Mesenchymal stem cell (in vitro differentiated cells and primary cell): ENCODE results near the gene SLC7A10.

Experiments used
- DNase-seq: peaks from one replicate; pipeline ENCODE4 v3.0.0-alpha.2; 2013
- H2AFZ ChIP-seq: one replicate; pipeline ENCODE4 v1.6.1; 2013; ENCODE audit warnings: low read depth, mild to moderate bottlenecking, control low read depth, inconsistent platforms, low read length, moderate library complexity
- H2AK5ac ChIP-seq: 2 replicates; pipeline ENCODE4 v1.6.1; 2013; ENCODE audit warnings: low read length, moderate library complexity, mild to moderate bottlenecking, inconsistent platforms; ENCODE audit not compliant: severe bottlenecking
- H2BK120ac ChIP-seq: one replicate; pipeline ENCODE4 v1.6.1; 2013; ENCODE audit warnings: low read depth, mild to moderate bottlenecking, inconsistent platforms, low read length, moderate library complexity
- H2BK12ac ChIP-seq, 2 experiments: one replicate each; pipeline ENCODE4 v1.6.1; 2013; ENCODE audit warnings: inconsistent platforms in 2 of 2, low read length in 2 of 2, mild to moderate bottlenecking in 2 of 2, moderate library complexity in 2 of 2, control low read depth in 1 of 2
- H2BK15ac ChIP-seq: one replicate; pipeline ENCODE4 v1.6.1; 2013; ENCODE audit warnings: mild to moderate bottlenecking, low read depth, inconsistent platforms; ENCODE audit not compliant: poor library complexity, severe bottlenecking
- H2BK5ac ChIP-seq: 2 replicates; pipeline ENCODE4 v1.6.1; 2013; ENCODE audit warnings: low read depth, mild to moderate bottlenecking, low read length, control low read depth, inconsistent platforms; ENCODE audit not compliant: poor library complexity, severe bottlenecking
- H3K14ac ChIP-seq, 2 experiments: one replicate each; pipeline ENCODE4 v1.6.1; 2013; ENCODE audit warnings: inconsistent platforms in 2 of 2, low read length in 2 of 2, control low read depth in 1 of 2, mild to moderate bottlenecking in 1 of 2, moderate library complexity in 1 of 2
- H3K18ac ChIP-seq, 2 experiments: one replicate each; pipeline ENCODE4 v1.6.1; 2013; ENCODE audit warnings: inconsistent platforms in 2 of 2, low read length in 2 of 2, control low read depth in 1 of 2, low read depth in 1 of 2, mild to moderate bottlenecking in 1 of 2
- H3K23ac ChIP-seq, 2 experiments: one replicate each; pipeline ENCODE4 v1.6.1; 2013; ENCODE audit warnings: inconsistent platforms in 2 of 2, low read length in 2 of 2, mild to moderate bottlenecking in 2 of 2, moderate library complexity in 2 of 2, control low read depth in 1 of 2
- H3K27ac ChIP-seq: 2 replicates; pipeline ENCODE4 v1.5.1; 2013; ENCODE audit warnings: mild to moderate bottlenecking, moderate library complexity, low read length, control low read depth, inconsistent platforms; ENCODE audit not compliant: poor library complexity, severe bottlenecking
- H3K27me3 ChIP-seq, 2 experiments: 2 replicates each; pipeline versions ENCODE4 v1.6.1 to v1.7.0; 2013; ENCODE audit warnings: low read length in 2 of 2, mild to moderate bottlenecking in 2 of 2, moderate library complexity in 2 of 2, control low read depth in 1 of 2, inconsistent platforms in 1 of 2; ENCODE audit not compliant: control insufficient read depth in 1 of 2, insufficient read depth in 1 of 2
- H3K36me3 ChIP-seq, 2 experiments: 2 replicates each; pipeline versions ENCODE4 v1.6.1 to v1.7.0; 2013; ENCODE audit warnings: low read length in 2 of 2, control low read depth in 1 of 2, inconsistent platforms in 1 of 2, low read depth in 1 of 2, mild to moderate bottlenecking in 1 of 2; ENCODE audit not compliant: insufficient read depth in 2 of 2, control insufficient read depth in 1 of 2
- H3K4ac ChIP-seq, 2 experiments: one replicate each; pipeline ENCODE4 v1.6.1; 2013; ENCODE audit warnings: inconsistent platforms in 2 of 2, low read length in 2 of 2, mild to moderate bottlenecking in 2 of 2, moderate library complexity in 2 of 2, control low read depth in 1 of 2, low read depth in 1 of 2
- H3K4me1 ChIP-seq: 2 replicates; pipeline ENCODE4 v1.6.1; 2013; ENCODE audit warnings: low read depth, low read length, control low read depth; ENCODE audit not compliant: control insufficient read depth, insufficient read depth
- H3K4me2 ChIP-seq: 2 replicates; pipeline ENCODE4 v1.6.1; 2013; ENCODE audit warnings: low read length, mild to moderate bottlenecking, inconsistent platforms; ENCODE audit not compliant: poor library complexity, severe bottlenecking
- H3K4me3 ChIP-seq, 2 experiments: 2 replicates each; pipeline versions ENCODE4 v1.5.1 to v1.7.0; 2013; ENCODE audit warnings: low read length in 2 of 2, mild to moderate bottlenecking in 2 of 2, control low read depth in 1 of 2, low read depth in 1 of 2; ENCODE audit not compliant: insufficient read depth in 1 of 2
- H3K79me1 ChIP-seq: replicated peaks from 2 replicates; pipeline ENCODE4 v1.6.1; 2013; ENCODE audit warnings: mild to moderate bottlenecking, control low read depth, low read length, inconsistent platforms; ENCODE audit not compliant: poor library complexity, severe bottlenecking
- H3K9ac ChIP-seq: 2 replicates; pipeline ENCODE4 v1.7.0; 2013; ENCODE audit warnings: mild to moderate bottlenecking, low read length, moderate library complexity
- H3K9me3 ChIP-seq: 2 replicates; pipeline ENCODE4 v1.7.0; 2013; ENCODE audit warnings: mild to moderate bottlenecking, low read length; ENCODE audit not compliant: control insufficient read depth
- H4K8ac ChIP-seq: one replicate; pipeline ENCODE4 v1.6.1; 2013; ENCODE audit warnings: inconsistent platforms, mild to moderate bottlenecking, low read length, moderate library complexity
- H4K91ac ChIP-seq: one replicate; pipeline ENCODE4 v1.6.1; 2013; ENCODE audit warnings: mild to moderate bottlenecking, low read length, inconsistent platforms
- WGBS: methylation state at CpG from one replicate; pipeline ENCODE4 v1.1.7; 2013; ENCODE audit warnings: mixed read lengths; 5-methylcytosine and 5-hydroxymethylcytosine counted together

The SLC7A10 gene

DNA sequence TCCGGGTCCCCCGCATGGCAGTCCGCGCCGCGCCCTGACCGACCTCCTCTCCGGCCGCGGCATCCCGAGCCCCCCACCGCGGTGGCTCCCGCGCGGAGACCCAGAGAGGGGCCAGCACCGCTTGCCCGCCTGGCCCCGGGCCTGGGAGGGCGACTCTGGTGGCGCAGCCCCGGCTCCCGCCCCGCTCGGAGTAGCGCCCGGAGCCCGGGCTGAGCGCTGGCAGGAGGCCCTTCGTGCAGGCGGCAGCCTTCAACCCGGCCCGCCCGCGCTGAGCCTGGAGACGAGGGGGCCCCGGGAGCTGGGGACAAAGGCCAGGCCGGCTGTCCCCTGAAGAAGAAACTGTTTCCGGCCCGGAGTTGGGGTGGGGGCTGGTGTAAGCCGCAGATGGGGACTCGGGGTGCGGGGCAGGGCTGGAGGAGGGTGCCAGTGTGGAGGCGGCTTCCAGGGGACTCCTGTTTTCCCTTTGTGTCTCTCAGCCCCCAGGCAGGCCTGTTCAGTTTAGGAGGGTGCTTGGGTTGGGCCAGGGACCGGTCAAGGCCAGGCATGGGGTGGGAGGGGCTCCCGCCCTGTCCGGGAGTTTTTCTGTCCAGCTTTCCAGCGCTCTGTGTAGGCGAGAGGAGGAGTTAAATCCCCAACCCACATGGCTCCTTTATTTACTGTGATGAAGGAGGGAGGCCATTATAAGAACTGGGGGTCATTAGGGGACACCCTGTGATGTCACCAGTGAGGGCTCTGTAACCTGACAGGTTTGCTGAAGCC lies 30.6 kb downstream of the SLC7A10 start:
- WGBS = 0% methylated on average over 46 of the region's 49 CpGs
- H3K79me1 ChIP-seq = peaks cover 2% of the 10 kb centered on the region

DNA sequence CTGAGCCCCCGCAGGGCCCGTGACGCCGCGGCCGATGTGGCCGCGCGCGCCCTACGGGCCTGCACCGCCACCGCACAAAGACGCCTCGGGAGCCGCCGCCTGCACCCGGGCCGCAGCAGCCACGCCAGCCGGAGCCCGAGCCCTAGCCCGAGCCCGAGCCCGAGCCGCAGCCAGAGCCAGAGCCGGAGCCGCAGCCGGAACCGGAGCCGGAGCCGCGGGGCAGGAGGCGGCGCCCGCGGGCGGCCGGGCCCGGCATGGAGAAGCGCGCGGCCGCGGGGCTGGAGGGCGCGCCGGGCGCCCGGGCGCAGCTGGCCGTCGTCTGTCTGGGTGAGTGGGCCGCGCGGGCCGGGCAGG lies 31.1 kb downstream of the SLC7A10 start:
- Histone ChIP-seq H2BK15ac (peak overlapping the region; percentile 80), H2AFZ (peak overlapping the region; percentile 49), H3K18ac (peak overlapping the region in 1 of 2 experiments; percentile 16), H3K79me1 (peaks cover 2% of the 10 kb centered on the region), H2BK12ac (no peak overlapping the region), H2BK120ac (no peak overlapping the region), H3K14ac (peak overlapping the region in 1 of 2 experiments; percentile 27), H3K4me2 (peak overlapping the region; percentile 93), H3K9me3 (no peaks in the 10 kb centered on the region), H2BK5ac (no peak overlapping the region), H3K4me3 (peak overlapping the region; percentile 67 to 80), H2AK5ac (no peak overlapping the region), H3K4ac (no peak overlapping the region), H3K27me3 (peaks cover 9 to 26% of the 10 kb centered on the region in 2 experiments), H3K23ac (peak overlapping the region in 1 of 2 experiments; percentile 90), H3K4me1 (peaks cover 12% of the 10 kb centered on the region), H3K27ac (no peak overlapping the region), H3K9ac (peak overlapping the region; percentile 81), H4K91ac (no peak overlapping the region), H4K8ac (no peak overlapping the region), H3K36me3 (peaks cover 21% of the 10 kb centered on the region in 2 experiments)
- peak; percentile 3 for DNase-seq
- WGBS = 0% methylated on average over 4 of the region's 57 CpGs

More for the DNA sequence above, 30.6 kb downstream of the SLC7A10 start:
- Histone ChIP-seq H3K23ac (peak overlapping the region in 1 of 2 experiments; percentile 90), H3K4me1 (peaks cover 17% of the 10 kb centered on the region), H4K8ac (no peak overlapping the region), H3K4me2 (peak overlapping the region; percentile 93), H3K4me3 (peak overlapping the region; percentile 67 to 80), H3K18ac (peak overlapping the region; percentile 16 to 67), H2BK5ac (no peak overlapping the region), H3K14ac (no peak overlapping the region), H2AFZ (peak overlapping the region; percentile 49), H3K4ac (no peak overlapping the region), H2AK5ac (no peak overlapping the region), H3K27me3 (peaks cover 9 to 26% of the 10 kb centered on the region in 2 experiments), H2BK12ac (no peak overlapping the region), H4K91ac (peak overlapping the region; percentile 25), H3K9me3 (no peaks in the 10 kb centered on the region), H2BK120ac (no peak overlapping the region), H3K9ac (peak overlapping the region; percentile 81), H3K27ac (no peak overlapping the region), H2BK15ac (no peak overlapping the region), H3K36me3 (peaks cover 21% of the 10 kb centered on the region in 2 experiments)
- DNase-seq = peak; percentile 66

DNA sequence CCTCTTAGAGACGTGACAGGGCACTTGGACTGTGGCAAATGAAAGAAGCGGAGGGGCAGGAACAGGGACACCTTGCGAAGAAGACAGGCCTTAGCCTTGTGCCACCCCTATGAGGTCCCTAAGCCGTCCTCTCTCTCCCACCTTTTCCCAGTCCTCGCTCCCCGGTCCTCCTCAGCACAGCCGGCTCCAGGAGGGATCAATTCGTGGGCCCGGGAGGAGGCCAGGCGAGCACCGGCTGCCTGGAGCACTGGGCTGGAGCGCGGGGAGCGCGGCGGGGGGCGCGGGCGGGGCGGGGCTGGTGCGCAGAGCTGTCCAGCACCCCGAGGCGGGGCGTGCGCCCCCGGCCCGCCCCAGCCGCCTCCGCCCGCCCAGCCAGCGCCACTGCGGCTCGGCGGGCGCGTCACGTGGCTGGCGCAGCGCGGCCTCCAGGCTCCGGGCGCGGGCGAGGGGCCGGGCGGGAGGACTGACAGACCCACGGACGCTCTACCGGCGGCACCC lies 31.7 kb downstream of the SLC7A10 start, which contains the start of gene LRP3:
TSS of gene LRP3 (plus strand) at position 466 of the 498 bp plus-strand sequence. CDS start 456 bp downstream, outside the sequence.
- peak within 1 kb of the TSS in 1 of 2 experiments; percentile 90 for H3K23ac ChIP-seq
- H3K79me1 ChIP-seq = peaks cover 2% of the 10 kb centered on the region
- H4K91ac ChIP-seq = no peak within 1 kb of the TSS
- no peak within 1 kb of the TSS for H2BK5ac ChIP-seq
- peaks cover 9 to 26% of the 10 kb centered on the region in 2 experiments for H3K27me3 ChIP-seq
- peak within 1 kb of the TSS in 1 of 2 experiments; percentile 15 for H2BK12ac ChIP-seq
- H2AFZ ChIP-seq = peak within 1 kb of the TSS; percentile 49
- H3K9me3 ChIP-seq = no peaks in the 10 kb centered on the region
- H3K4ac ChIP-seq = no peak within 1 kb of the TSS
- WGBS = 33% methylated on average over 7 of the region's 50 CpGs
- no peak within 1 kb of the TSS for H4K8ac ChIP-seq
- no peak within 1 kb of the TSS for H2BK120ac ChIP-seq
- peak within 1 kb of the TSS; percentile 80 for H2BK15ac ChIP-seq
- peak within 1 kb of the TSS; percentile 67 to 80 for H3K4me3 ChIP-seq
- DNase-seq = peak; percentile 34
- peaks cover 18% of the 10 kb centered on the region in 2 experiments for H3K36me3 ChIP-seq
- H2AK5ac ChIP-seq = no peak within 1 kb of the TSS
- peak within 1 kb of the TSS in 1 of 2 experiments; percentile 27 for H3K14ac ChIP-seq
- peak within 1 kb of the TSS; percentile 93 for H3K4me2 ChIP-seq
- H3K27ac ChIP-seq = no peak within 1 kb of the TSS
- H3K18ac ChIP-seq = peak within 1 kb of the TSS; percentile 16 to 67
- peak within 1 kb of the TSS; percentile 81 for H3K9ac ChIP-seq
- peaks cover 12% of the 10 kb centered on the region for H3K4me1 ChIP-seq

DNA sequence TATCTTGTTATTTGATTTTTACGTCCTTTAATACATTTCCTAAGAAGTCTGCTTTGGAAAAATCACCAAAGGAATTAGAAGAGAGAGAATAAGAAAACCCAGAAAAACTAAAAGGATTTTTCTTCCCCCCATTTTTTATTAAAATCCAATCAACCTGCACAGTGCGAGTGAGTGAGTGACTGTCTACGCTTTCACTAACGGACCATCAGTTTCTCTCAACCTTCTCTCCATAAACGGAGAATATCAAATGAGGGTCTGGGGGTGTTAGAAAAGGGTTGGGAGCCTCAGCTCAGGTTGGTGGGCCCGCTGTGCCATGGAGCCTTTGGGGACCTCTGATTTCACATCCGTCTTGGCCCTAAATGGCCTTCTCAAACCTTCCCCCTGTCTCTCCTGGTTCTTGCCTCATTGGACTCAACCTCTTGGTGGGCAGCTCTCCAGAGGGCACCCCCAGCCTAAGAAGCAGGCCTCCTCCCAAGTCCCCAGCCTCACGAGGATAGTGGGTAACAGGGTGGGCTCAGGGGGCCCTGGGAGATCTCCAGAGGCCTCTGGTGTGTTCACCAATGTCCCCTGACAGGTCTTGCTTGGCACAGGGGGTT lies 32.3 kb downstream of the SLC7A10 start:
- Histone ChIP-seq H3K4me2 (no peak overlapping the region), H3K4me1 (peaks cover 12% of the 10 kb centered on the region), H3K79me1 (peaks cover 2% of the 10 kb centered on the region), H2BK5ac (no peak overlapping the region), H3K4ac (no peak overlapping the region), H2BK120ac (no peak overlapping the region), H2BK15ac (no peak overlapping the region), H3K36me3 (peaks cover 12 to 13% of the 10 kb centered on the region in 2 experiments), H3K9me3 (no peaks in the 10 kb centered on the region), H4K8ac (no peak overlapping the region), H2BK12ac (no peak overlapping the region), H3K23ac (no peak overlapping the region), H4K91ac (no peak overlapping the region), H3K18ac (no peak overlapping the region), H3K27me3 (peaks cover 9 to 26% of the 10 kb centered on the region in 2 experiments), H3K27ac (no peak overlapping the region), H2AK5ac (no peak overlapping the region), H3K4me3 (peak overlapping the region in 1 of 2 experiments; percentile 54), H3K9ac (no peak overlapping the region), H2AFZ (no peak overlapping the region), H3K14ac (no peak overlapping the region)
- DNase-seq = no peak
- WGBS = 82% methylated on average over 4 of the region's 8 CpGs
